Measurements from ENCODE around the gene FAS.
"Not testable (repeated sequence)": the region's sequence is repeated elsewhere in the genome, so short reads cannot be mapped to it uniquely, and the experiment has no call there.

The FAS gene

DNA sequence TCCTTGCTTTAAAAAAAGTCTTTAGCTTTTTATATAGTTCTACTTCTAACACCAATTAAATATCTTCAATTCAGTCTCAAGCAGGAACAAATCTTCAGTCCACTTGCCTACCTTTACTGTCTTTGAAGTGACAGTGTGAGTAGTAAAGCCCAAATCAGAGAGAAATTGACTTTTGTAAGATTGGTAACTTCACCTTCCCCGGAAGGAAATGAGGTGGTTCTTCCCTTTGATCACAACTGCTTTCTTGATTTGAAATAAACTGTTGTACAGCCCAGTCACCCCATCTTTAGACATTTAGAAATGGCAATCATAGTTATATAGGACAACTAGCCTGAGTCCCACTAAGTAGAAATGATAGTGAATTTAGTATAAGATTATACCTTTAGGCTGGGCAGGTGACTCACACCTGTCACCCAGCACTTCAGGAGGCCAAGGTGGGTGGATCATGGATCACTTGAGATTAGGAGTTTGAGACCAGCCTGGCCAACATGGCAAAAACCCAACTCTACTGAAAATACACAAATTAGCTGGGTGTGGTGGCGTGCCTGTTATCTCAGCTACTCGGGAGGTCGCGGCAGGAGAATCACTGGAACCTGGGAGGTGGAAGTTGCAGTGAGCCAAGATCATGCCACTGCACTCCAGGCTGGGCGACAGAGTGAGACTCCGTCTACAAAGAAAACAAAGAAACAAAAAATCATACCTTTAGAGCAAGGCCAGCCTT lies 4.7 kb downstream of the FAS start:
- no peak for DNase-seq

- DNase-seq = no peak
These were observed 6.3 kb downstream of the FAS start for GRCh38 chr10:88996927-88997326.

GRCh38 chr10:88999625-89000024 lies 9.0 kb downstream of the FAS start:
- DNase-seq = no peak

GRCh38 chr10:89001024-89001728 lies 10.6 kb downstream of the FAS start:
- no peak for DNase-seq

DNA sequence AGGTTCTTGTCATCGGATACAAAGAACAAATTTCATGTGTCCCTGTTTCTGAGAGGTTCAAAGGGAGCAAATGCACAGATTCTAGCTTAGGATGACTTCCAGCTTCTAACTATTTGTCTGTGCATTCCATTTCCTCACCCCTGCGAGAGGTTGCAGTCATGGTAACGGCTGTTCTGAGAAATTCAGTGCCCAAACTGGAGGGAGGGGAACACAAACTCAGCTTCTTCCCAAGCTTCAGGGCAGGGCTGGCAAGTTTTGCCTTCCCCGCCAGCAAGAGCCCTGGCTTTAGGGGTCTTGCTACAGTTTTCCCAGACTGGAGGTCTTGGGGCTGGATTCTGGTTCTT lies 11.1 kb downstream of the FAS start:
- no peak for DNase-seq

GRCh38 chr10:89002226-89002978 lies 11.8 kb downstream of the FAS start:
- no peak for DNase-seq

DNA sequence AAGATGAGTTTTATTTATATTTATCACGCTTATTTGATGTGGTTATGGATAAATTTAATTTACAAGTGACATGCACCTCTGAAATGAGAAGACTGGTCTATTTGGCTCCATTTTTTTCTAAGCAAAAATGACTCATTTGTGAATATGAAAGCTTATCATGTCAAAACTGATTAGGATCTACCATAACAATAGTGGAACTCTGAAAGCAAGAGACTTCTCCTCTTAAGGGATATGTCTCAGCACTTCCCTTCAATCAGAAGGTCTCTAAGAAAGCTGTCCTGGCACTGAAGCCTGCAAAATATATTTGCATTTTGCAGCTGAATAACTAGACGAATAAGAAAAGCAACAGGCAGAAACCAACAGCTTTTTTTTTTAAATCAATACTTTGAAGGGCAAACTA lies 12.7 kb downstream of the FAS start:
- no peak for DNase-seq

DNA sequence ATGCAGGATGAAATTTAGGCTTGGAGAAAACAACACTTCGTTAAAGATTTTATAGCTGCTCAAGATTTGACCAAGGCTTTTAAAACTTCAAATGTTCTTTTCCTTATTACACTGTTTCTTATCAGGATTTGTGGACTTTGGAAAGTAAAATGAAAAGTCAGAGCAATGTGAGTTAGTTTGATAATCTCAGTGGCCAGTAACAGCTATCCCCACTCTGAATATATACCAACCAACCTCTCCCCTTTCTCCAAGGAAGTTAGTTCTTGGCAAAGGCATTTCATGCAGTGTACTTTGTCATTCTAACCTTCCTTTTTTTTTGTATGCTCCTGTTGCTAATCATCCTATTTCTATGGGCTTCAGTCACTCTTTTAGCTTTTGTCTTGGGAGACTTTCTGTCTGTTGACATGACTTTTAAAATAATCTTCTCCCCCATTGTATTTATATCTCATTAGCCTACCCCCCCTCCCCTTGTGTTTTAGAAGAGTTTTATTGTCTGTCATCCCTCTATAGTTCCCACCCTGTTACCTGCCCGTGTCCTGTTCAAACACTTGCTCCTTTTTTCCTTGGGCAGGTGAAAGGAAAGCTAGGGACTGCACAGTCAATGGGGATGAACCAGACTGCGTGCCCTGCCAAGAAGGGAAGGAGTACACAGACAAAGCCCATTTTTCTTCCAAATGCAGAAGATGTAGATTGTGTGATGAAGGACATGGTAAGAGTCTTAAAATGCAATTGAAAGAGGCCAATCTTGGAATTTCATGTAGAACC lies 16.7 kb downstream of the FAS start:
- DNase-seq = no peak

GRCh38 chr10:89018700-89019346 lies 28.2 kb downstream of the FAS start:
- not testable (repeated sequence) for DNase-seq

DNA sequence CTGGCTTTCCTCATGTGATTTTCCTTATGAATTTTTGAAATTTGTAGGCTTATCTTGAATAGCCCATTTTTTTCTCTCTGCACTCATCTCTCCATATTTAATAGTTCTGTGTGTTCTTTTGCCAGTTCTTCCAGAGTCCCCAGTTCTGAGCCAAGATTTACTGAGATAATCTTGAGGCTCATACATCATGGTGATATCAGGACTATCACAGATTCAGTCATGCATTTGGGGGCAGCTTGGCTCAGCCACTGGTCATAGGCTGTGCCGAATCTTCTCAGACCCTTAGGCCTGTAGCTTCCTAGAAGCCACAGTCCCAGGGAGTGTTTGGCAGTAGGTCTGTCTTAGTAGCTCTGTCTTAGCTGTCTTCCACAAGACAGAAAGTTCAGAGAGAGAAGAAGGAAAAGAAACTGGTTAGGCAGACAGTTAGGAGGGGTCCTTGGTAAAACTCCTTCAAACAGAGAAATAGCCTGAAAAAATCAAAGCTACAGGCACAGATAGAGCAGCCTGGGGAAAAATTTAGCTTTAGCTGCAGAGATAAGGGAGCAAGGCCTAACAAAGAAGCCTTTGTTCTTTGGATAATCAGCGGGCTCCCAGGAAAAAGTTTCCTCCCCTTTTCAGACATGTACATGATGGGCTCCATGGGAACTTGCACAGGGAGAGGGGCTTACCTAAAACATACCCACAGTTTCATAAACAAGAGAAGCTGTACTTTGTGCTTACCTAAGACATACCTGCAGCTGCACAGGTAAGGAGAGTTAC lies 29.1 kb downstream of the FAS start:
- no peak for DNase-seq

DNA sequence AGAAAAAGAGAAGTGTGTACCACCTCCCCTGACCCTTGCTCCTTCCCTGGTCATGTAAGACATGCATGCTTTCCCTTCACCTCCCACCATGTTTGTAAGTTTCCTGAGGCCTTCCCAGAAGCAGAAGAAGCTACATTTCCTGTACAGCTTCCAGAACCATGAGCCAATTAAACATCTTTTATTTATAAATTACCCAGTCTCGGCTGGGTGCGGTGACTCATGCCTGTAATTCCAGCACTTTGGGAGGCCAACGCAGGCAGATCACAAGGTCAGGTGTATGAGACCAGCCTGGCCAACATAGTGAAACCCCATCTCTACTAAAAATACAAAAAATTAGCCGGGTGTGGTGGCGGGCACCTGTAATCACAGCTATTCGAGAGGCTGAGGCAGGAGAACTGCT lies 30.9 kb downstream of the FAS start:
- not testable (repeated sequence) for DNase-seq

DNA sequence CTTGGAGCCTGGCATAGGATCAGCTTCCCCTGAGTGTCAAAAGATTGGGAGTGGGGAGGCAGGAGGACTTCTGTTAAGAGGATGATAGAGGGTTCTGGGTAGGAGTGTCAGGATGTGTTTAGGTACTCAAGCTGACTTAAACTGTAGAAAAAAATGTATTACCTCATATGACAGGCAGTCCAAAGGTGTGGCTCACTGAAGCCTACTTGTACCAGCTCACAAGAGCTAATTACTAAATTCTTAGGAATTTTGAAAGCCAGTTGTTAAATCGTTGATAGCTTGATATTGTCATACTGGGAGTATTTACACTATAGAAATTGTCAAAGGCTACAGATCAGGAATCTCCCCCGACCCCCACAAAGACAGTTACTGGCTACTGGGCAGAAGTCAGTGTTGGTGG lies 32.1 kb downstream of the FAS start:
- no peak for DNase-seq

DNA sequence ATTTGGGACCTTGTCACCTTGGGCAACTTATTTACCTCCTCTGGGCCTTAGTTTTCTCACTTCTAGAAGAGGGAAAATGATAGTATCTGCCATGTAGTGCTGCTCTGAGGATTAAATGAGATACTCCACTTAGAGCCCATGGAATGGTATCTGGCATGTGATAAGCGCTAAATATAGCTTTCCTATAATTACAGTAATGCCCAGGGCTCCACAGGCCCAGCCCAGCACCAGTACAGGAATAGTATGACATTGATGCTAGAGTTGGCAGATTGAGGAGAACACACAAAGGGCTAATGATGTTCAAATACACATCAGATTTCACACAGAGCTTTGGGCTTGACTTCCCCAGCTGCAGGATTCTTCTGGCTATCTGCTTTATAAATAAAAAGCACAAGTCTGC lies 34.9 kb downstream of the FAS start:
- no peak for DNase-seq

DNA sequence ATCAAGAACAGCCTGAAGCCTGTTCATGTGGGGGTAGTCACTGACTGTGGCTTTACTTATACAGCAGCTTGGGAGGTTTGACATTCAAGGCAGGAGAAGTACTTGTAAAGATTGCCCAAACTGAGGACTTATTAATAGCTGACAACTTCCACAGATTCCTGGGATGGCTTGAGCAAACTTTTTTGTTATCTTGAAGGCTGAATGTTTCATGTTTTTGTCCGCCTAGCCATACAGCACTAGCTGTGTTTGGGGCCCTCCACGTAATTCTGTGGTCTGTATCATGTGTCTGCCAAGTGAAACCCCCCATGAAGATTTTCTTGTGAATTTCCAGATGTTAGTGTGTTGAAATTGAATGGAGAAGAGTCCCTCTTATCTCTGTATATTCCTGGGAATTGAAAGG lies 38.6 kb downstream of the FAS start:
- DNase-seq = no peak

GRCh38 chr10:89029785-89030437 lies 39.3 kb downstream of the FAS start:
- DNase-seq = peak; percentile 38 to 41

DNA sequence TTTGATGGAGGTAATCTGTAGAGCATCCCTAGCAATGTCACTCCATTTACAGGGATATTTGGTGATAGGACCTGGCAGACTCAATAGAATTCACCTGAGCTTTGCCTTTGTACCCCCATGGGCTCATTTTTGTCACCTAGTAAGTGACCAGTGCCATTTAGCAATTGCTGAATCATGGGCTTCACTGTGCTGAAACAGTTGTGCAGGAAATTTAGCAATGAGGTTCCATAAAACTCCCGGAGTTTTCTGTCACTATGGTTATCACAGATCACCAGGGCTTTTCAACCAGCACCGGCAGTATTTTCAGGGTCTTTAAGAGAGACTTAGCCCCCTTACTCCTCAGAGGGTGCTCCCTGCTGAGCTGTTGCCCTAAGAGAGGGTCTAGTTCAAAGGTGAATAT lies 40.2 kb downstream of the FAS start:
- no peak for DNase-seq

DNA sequence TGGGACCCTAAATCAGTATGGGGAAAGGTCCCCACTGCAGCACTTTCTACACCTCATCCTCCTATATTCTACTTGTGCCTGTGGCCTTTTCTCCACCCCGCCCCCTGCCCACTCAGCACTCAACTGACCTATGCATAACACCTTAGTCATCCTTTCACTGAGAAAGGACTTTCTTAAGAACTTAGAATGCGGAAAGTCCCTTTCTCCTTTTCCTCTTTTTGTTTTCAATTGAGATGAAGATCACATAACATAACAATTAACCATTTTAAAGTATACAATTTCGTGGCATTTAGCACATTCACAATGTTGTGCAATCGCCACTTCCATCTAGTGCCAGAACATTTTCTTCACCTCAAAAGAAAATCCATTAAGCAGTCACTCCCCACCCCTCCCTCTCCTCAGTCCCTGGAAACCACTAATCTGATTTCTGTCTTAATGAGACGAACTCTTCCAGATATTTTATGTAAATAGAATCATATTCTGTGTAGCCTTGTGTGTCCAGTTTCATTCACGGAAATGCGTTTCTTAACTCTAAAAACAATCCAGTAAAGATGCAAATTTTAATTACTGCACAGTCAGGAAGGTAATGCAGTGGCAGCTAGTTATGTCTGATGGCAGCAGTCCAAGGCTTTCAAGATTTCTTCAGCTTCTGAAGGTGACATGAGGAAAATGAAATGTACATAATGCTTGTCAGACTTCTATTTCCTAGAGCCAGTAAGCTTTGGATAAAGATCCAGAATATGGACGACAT lies 41.7 kb downstream of the FAS start:
- DNase-seq = no peak

- DNase-seq = no peak
These were observed 44.9 kb downstream of the FAS start for GRCh38 chr10:89035461-89035860.

DNA sequence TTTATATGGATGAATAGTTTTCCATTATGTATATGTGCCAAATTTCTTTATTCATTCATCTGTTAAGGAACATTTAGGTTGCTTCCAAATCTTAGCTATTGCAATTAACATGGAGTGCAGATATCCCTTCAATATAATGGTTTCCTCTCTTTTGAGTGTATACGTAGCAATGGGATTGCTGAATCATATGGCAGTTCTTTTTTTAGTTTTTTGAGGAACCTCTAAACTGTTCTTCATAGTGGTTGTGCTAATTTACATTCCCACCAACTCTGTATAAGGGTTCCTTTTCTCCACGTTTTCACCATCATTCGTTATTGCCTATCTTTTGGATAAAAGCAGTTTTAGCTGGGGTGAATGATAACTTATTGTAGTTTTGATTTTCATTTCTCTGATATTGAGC lies 46.5 kb downstream of the FAS start:
- DNase-seq = no peak

DNA sequence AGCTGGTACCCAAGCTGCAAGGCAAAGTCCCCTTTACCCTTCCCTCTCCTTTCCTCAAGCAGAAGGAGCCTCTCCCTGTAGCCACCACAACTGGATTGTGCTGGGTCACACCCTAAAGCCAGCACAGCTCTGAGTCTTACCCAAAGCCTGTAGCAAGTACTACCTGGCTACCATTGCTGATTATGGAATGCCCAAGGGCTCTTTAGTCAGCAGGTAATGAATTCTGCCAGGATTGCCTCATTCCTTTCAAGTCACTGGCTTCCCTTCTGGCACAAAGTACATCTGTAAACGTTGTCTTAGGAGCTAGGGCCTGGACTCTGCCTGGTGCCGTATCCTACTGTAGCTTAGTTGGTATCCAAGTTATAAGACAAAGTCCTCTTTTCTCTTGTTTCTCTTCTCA lies 52.0 kb downstream of the FAS start:
- no peak for DNase-seq

DNA sequence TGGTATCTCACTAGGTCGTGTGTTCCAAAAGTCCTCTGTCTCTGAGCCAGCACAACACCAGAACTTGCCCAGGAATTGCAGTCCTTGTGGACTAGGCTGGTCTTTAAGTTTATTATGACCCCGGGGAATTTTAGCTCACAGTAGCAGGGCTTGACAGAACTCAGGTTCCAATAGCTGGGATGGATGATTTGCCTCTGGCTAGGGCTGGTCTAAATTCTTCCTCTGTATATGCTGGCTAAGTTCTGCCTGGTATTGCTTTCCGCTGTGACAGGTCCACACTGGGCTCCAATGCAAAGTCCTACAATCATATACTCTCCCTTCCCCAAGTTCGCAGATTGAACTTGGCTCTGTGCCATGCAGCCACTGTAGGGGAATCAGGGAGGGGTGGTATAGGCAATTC lies 52.5 kb downstream of the FAS start:
- DNase-seq = no peak
